ENCODE measurements around the gene EGFLAM.

Gene EGFLAM

GRCh38 chr5:38447056-38447455 lies 188.7 kb downstream of the EGFLAM start:
- DNase-seq: no peak
- no peaks in the 10 kb centered on the region for H3K36me3 ChIP-seq
- no peaks in the 10 kb centered on the region for H3K4me1 ChIP-seq
- no peak overlapping the region for H3K4me3 ChIP-seq (ENCODE audit: low read depth, low read length)
- no peaks in the 10 kb centered on the region for H3K9me3 ChIP-seq
- TF ChIP-seq CTCF (IDR thresholded peaks at IDR 0.05; ENCODE audit: low read depth, low read length): no peak
- no peaks in the 10 kb centered on the region for H3K27me3 ChIP-seq

- TF ChIP-seq CTCF (IDR thresholded peaks at IDR 0.05; ENCODE audit: low read depth, low read length): no peak
- no peak for DNase-seq
- Histone ChIP-seq H3K4me1 (no peaks in the 10 kb centered on the region), H3K9me3 (no peaks in the 10 kb centered on the region), H3K36me3 (no peaks in the 10 kb centered on the region), H3K4me3 (ENCODE audit: low read depth, low read length) (no peak overlapping the region), H3K27me3 (no peaks in the 10 kb centered on the region)
Measured at GRCh38 chr5:38447786-38448185, 189.4 kb downstream of the EGFLAM start.

- Histone ChIP-seq H3K27me3 (no peaks in the 10 kb centered on the region), H3K4me3 (ENCODE audit: low read depth, low read length) (no peak overlapping the region), H3K9me3 (no peaks in the 10 kb centered on the region), H3K36me3 (no peaks in the 10 kb centered on the region), H3K4me1 (no peaks in the 10 kb centered on the region; the same call in 1 of the 2 replicates)
- TF ChIP-seq CTCF (IDR thresholded peaks at IDR 0.05; ENCODE audit: low read depth, low read length): no peak
- no peak for DNase-seq
Measured at GRCh38 chr5:38448568-38449350, 190.4 kb downstream of the EGFLAM start.

- H3K4me3 ChIP-seq (ENCODE audit: low read depth, low read length): no peak overlapping the region
- DNase-seq: no peak
- no peak for TF ChIP-seq CTCF (IDR thresholded peaks at IDR 0.05; ENCODE audit: low read depth, low read length)
- H3K9me3 ChIP-seq: no peaks in the 10 kb centered on the region
- no peaks in the 10 kb centered on the region; the same call in 1 of the 2 replicates for H3K4me1 ChIP-seq
- H3K36me3 ChIP-seq: no peaks in the 10 kb centered on the region
- no peaks in the 10 kb centered on the region for H3K27me3 ChIP-seq
Measured at GRCh38 chr5:38450627-38451026, 192.3 kb downstream of the EGFLAM start.

- no peaks in the 10 kb centered on the region; the same call in 1 of the 2 replicates for H3K4me1 ChIP-seq
- no peak overlapping the region for H3K4me3 ChIP-seq (ENCODE audit: low read depth, low read length)
- H3K27me3 ChIP-seq: no peaks in the 10 kb centered on the region
- no peak for TF ChIP-seq CTCF (IDR thresholded peaks at IDR 0.05; ENCODE audit: low read depth, low read length)
- DNase-seq: no peak
- no peaks in the 10 kb centered on the region for H3K9me3 ChIP-seq
- no peaks in the 10 kb centered on the region for H3K36me3 ChIP-seq
Measured at GRCh38 chr5:38451074-38451725, 192.8 kb downstream of the EGFLAM start.

- no peaks in the 10 kb centered on the region for H3K27me3 ChIP-seq
- H3K4me1 ChIP-seq: peaks cover 6% of the 10 kb centered on the region; the same call in 1 of the 2 replicates
- no peak for DNase-seq
- H3K9me3 ChIP-seq: no peaks in the 10 kb centered on the region
- H3K36me3 ChIP-seq: no peaks in the 10 kb centered on the region
- no peak for TF ChIP-seq CTCF (IDR thresholded peaks at IDR 0.05; ENCODE audit: low read depth, low read length)
- no peak overlapping the region for H3K4me3 ChIP-seq (ENCODE audit: low read depth, low read length)
Measured at GRCh38 chr5:38452201-38452600, 193.8 kb downstream of the EGFLAM start.
